ENCODE measurements around the gene PDE4B. TPM values are rescaled to one million over a fixed set of nuclear protein-coding genes. Genes with fewer than 3 reads are reported as not detected.

PDE4B gene
- total and polyA plus RNA-seq, 10 of the 15 experiments (the other 5 are each of a cell fraction or from before 2014, with no cell fraction given): 3.0 to 13.2 (median 5.7) TPM

- TF ChIP-seq E4F1 (IDR thresholded peaks at IDR 0.05; ENCODE audit: borderline replicate concordance, partially characterized antibody) (no peak), PBX3 (IDR thresholded peaks at IDR 0.05; ENCODE audit: insufficient replicate concordance, low read depth, low read length) (no peak), REST (IDR thresholded peaks at IDR 0.05; ENCODE audit: low read depth, low read length) (peak; percentile 18; the same call in 1 of the 2 replicates), STAT1 (conservative IDR thresholded peaks at IDR 0.05) (no peak)
- TF ChIP-seq, protein P1, sequence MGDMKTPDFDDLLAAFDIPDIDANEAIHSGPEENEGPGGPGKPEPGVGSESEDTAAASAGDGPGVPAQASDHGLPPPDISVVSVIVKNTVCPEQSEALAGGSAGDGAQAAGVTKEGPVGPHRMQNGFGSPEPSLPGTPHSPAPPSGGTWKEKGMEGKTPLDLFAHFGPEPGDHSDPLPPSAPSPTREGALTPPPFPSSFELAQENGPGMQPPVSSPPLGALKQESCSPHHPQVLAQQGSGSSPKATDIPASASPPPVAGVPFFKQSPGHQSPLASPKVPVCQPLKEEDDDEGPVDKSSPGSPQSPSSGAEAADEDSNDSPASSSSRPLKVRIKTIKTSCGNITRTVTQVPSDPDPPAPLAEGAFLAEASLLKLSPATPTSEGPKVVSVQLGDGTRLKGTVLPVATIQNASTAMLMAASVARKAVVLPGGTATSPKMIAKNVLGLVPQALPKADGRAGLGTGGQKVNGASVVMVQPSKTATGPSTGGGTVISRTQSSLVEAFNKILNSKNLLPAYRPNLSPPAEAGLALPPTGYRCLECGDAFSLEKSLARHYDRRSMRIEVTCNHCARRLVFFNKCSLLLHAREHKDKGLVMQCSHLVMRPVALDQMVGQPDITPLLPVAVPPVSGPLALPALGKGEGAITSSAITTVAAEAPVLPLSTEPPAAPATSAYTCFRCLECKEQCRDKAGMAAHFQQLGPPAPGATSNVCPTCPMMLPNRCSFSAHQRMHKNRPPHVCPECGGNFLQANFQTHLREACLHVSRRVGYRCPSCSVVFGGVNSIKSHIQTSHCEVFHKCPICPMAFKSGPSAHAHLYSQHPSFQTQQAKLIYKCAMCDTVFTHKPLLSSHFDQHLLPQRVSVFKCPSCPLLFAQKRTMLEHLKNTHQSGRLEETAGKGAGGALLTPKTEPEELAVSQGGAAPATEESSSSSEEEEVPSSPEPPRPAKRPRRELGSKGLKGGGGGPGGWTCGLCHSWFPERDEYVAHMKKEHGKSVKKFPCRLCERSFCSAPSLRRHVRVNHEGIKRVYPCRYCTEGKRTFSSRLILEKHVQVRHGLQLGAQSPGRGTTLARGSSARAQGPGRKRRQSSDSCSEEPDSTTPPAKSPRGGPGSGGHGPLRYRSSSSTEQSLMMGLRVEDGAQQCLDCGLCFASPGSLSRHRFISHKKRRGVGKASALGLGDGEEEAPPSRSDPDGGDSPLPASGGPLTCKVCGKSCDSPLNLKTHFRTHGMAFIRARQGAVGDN (IDR thresholded peaks at IDR 0.05): no peak
- TF ChIP-seq, protein P2, sequence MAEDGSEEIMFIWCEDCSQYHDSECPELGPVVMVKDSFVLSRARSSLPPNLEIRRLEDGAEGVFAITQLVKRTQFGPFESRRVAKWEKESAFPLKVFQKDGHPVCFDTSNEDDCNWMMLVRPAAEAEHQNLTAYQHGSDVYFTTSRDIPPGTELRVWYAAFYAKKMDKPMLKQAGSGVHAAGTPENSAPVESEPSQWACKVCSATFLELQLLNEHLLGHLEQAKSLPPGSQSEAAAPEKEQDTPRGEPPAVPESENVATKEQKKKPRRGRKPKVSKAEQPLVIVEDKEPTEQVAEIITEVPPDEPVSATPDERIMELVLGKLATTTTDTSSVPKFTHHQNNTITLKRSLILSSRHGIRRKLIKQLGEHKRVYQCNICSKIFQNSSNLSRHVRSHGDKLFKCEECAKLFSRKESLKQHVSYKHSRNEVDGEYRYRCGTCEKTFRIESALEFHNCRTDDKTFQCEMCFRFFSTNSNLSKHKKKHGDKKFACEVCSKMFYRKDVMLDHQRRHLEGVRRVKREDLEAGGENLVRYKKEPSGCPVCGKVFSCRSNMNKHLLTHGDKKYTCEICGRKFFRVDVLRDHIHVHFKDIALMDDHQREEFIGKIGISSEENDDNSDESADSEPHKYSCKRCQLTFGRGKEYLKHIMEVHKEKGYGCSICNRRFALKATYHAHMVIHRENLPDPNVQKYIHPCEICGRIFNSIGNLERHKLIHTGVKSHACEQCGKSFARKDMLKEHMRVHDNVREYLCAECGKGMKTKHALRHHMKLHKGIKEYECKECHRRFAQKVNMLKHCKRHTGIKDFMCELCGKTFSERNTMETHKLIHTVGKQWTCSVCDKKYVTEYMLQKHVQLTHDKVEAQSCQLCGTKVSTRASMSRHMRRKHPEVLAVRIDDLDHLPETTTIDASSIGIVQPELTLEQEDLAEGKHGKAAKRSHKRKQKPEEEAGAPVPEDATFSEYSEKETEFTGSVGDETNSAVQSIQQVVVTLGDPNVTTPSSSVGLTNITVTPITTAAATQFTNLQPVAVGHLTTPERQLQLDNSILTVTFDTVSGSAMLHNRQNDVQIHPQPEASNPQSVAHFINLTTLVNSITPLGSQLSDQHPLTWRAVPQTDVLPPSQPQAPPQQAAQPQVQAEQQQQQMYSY (CRISPR knock-in tag; IDR thresholded peaks at IDR 0.05): no peak
- TF ChIP-seq, protein P3, sequence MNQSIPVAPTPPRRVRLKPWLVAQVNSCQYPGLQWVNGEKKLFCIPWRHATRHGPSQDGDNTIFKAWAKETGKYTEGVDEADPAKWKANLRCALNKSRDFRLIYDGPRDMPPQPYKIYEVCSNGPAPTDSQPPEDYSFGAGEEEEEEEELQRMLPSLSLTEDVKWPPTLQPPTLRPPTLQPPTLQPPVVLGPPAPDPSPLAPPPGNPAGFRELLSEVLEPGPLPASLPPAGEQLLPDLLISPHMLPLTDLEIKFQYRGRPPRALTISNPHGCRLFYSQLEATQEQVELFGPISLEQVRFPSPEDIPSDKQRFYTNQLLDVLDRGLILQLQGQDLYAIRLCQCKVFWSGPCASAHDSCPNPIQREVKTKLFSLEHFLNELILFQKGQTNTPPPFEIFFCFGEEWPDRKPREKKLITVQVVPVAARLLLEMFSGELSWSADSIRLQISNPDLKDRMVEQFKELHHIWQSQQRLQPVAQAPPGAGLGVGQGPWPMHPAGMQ (IDR thresholded peaks at IDR 0.05; ENCODE audit: borderline replicate concordance): no peak
Measured at GRCh38 chr1:66380452-66381212, 587.9 kb downstream of the PDE4B start (continued).

Data from GM12878 (cell line).